Measurements from ENCODE around the gene UNC119.
A peak's percentile ranks its signal among the peaks of the same experiment; 100 is the strongest.

Gene UNC119

GRCh38 chr17:28570716-28571360, 18.4 kb upstream of the UNC119 start:
- TF ChIP-seq POLR2AphosphoS5 (IDR thresholded peaks at IDR 0.05; ENCODE audit: borderline replicate concordance, low read depth, low read length) (no peak), EZH2 (IDR thresholded peaks at IDR 0.05) (no peak), FOXP2 (optimal IDR thresholded peaks at IDR 0.05; ENCODE audit: control extremely low read depth, extremely low read length, insufficient read depth) (no peak)
- peak overlapping the region; percentile 89 for H3K9ac ChIP-seq (ENCODE audit: insufficient read length)
- H3K9me3 ChIP-seq (ENCODE audit: low read depth, low read length), result no peaks in the 10 kb centered on the region
- DNase-seq (ENCODE audit: low read depth, low spot score), result no peak
- H3K36me3 ChIP-seq (ENCODE audit: insufficient read depth, low read length), result no peaks in the 10 kb centered on the region; the same call in 1 of the 2 replicates
- H3K27ac ChIP-seq, result no peak overlapping the region
- H3K4me3 ChIP-seq, result peak overlapping the region; percentile 95

- Histone ChIP-seq H3K27ac (no peak overlapping the region), H3K36me3 (ENCODE audit: insufficient read depth, low read length) (no peaks in the 10 kb centered on the region; the same call in 1 of the 2 replicates), H3K4me3 (no peak overlapping the region), H3K9me3 (ENCODE audit: low read depth, low read length) (no peaks in the 10 kb centered on the region), H3K9ac (ENCODE audit: insufficient read length) (no peak overlapping the region)
- DNase-seq (ENCODE audit: low read depth, low spot score), result no peak
- TF ChIP-seq EZH2 (IDR thresholded peaks at IDR 0.05) (no peak), FOXP2 (optimal IDR thresholded peaks at IDR 0.05; ENCODE audit: control extremely low read depth, extremely low read length, insufficient read depth) (no peak), POLR2AphosphoS5 (IDR thresholded peaks at IDR 0.05; ENCODE audit: borderline replicate concordance, low read depth, low read length) (no peak)
Observed at GRCh38 chr17:28569446-28569845, 17.0 kb upstream of the UNC119 start.

GRCh38 chr17:28567604-28568003, 15.2 kb upstream of the UNC119 start:
- Histone ChIP-seq H3K4me3 (no peak overlapping the region), H3K9me3 (ENCODE audit: low read depth, low read length) (no peaks in the 10 kb centered on the region), H3K27ac (no peak overlapping the region), H3K36me3 (ENCODE audit: insufficient read depth, low read length) (peaks cover 6% of the 10 kb centered on the region; the same call in 1 of the 2 replicates), H3K9ac (ENCODE audit: insufficient read length) (no peak overlapping the region)
- no peak for DNase-seq (ENCODE audit: low read depth, low spot score)
- no peak for TF ChIP-seq EZH2 (IDR thresholded peaks at IDR 0.05)
- no peak for TF ChIP-seq FOXP2 (optimal IDR thresholded peaks at IDR 0.05; ENCODE audit: control extremely low read depth, extremely low read length, insufficient read depth)
- no peak for TF ChIP-seq POLR2AphosphoS5 (IDR thresholded peaks at IDR 0.05; ENCODE audit: borderline replicate concordance, low read depth, low read length)

GRCh38 chr17:28563475-28563874, 11.1 kb upstream of the UNC119 start:
- no peak for DNase-seq (ENCODE audit: low read depth, low spot score)
- Histone ChIP-seq H3K36me3 (ENCODE audit: insufficient read depth, low read length) (peaks cover 17% of the 10 kb centered on the region; the same call in 1 of the 2 replicates), H3K9me3 (ENCODE audit: low read depth, low read length) (no peaks in the 10 kb centered on the region), H3K4me3 (no peak overlapping the region), H3K27ac (no peak overlapping the region), H3K9ac (ENCODE audit: insufficient read length) (no peak overlapping the region)
- TF ChIP-seq POLR2AphosphoS5 (IDR thresholded peaks at IDR 0.05; ENCODE audit: borderline replicate concordance, low read depth, low read length), result no peak
- TF ChIP-seq FOXP2 (optimal IDR thresholded peaks at IDR 0.05; ENCODE audit: control extremely low read depth, extremely low read length, insufficient read depth), result no peak
- TF ChIP-seq EZH2 (IDR thresholded peaks at IDR 0.05), result no peak

- no peak for DNase-seq (ENCODE audit: low read depth, low spot score)
- Histone ChIP-seq H3K36me3 (ENCODE audit: insufficient read depth, low read length) (peaks cover 21% of the 10 kb centered on the region; the same call in 1 of the 2 replicates), H3K9ac (ENCODE audit: insufficient read length) (no peak overlapping the region), H3K9me3 (ENCODE audit: low read depth, low read length) (no peaks in the 10 kb centered on the region), H3K4me3 (no peak overlapping the region), H3K27ac (no peak overlapping the region)
- TF ChIP-seq POLR2AphosphoS5 (IDR thresholded peaks at IDR 0.05; ENCODE audit: borderline replicate concordance, low read depth, low read length) (no peak), FOXP2 (optimal IDR thresholded peaks at IDR 0.05; ENCODE audit: control extremely low read depth, extremely low read length, insufficient read depth) (no peak), EZH2 (IDR thresholded peaks at IDR 0.05) (no peak)
Observed at GRCh38 chr17:28555022-28555421, 2.6 kb upstream of the UNC119 start.

- Histone ChIP-seq H3K36me3 (ENCODE audit: insufficient read depth, low read length) (peaks cover 21% of the 10 kb centered on the region; the same call in 1 of the 2 replicates), H3K9me3 (ENCODE audit: low read depth, low read length) (no peaks in the 10 kb centered on the region), H3K4me3 (no peak overlapping the region), H3K27ac (no peak overlapping the region), H3K9ac (ENCODE audit: insufficient read length) (no peak overlapping the region)
- DNase-seq (ENCODE audit: low read depth, low spot score), result no peak
- TF ChIP-seq FOXP2 (optimal IDR thresholded peaks at IDR 0.05; ENCODE audit: control extremely low read depth, extremely low read length, insufficient read depth) (no peak), EZH2 (IDR thresholded peaks at IDR 0.05) (no peak), POLR2AphosphoS5 (IDR thresholded peaks at IDR 0.05; ENCODE audit: borderline replicate concordance, low read depth, low read length) (no peak)
Observed at GRCh38 chr17:28554565-28554964, 2.1 kb upstream of the UNC119 start.

GRCh38 chr17:28553000-28553505, 629 bp upstream of the UNC119 start:
- TF ChIP-seq POLR2AphosphoS5 (IDR thresholded peaks at IDR 0.05; ENCODE audit: borderline replicate concordance, low read depth, low read length) (no peak), EZH2 (IDR thresholded peaks at IDR 0.05) (no peak), FOXP2 (optimal IDR thresholded peaks at IDR 0.05; ENCODE audit: control extremely low read depth, extremely low read length, insufficient read depth) (no peak)
- H3K9me3 ChIP-seq (ENCODE audit: low read depth, low read length), result no peaks in the 10 kb centered on the region
- H3K9ac ChIP-seq (ENCODE audit: insufficient read length), result no peak overlapping the region
- no peak for DNase-seq (ENCODE audit: low read depth, low spot score)
- H3K36me3 ChIP-seq (ENCODE audit: insufficient read depth, low read length), result peaks cover 17% of the 10 kb centered on the region; the same call in 1 of the 2 replicates
- no peak overlapping the region for H3K27ac ChIP-seq
- H3K4me3 ChIP-seq, result peak overlapping the region; percentile 93

GRCh38 chr17:28551421-28552175, 826 bp downstream of the UNC119 start:
- H3K4me3 ChIP-seq, result peak overlapping the region; percentile 93
- no peak overlapping the region for H3K27ac ChIP-seq
- peak overlapping the region; percentile 77 for H3K9ac ChIP-seq (ENCODE audit: insufficient read length)
- H3K9me3 ChIP-seq (ENCODE audit: low read depth, low read length), result no peaks in the 10 kb centered on the region
- DNase-seq (ENCODE audit: low read depth, low spot score), result no peak
- TF ChIP-seq POLR2AphosphoS5 (IDR thresholded peaks at IDR 0.05; ENCODE audit: borderline replicate concordance, low read depth, low read length) (no peak), EZH2 (IDR thresholded peaks at IDR 0.05) (no peak), FOXP2 (optimal IDR thresholded peaks at IDR 0.05; ENCODE audit: control extremely low read depth, extremely low read length, insufficient read depth) (no peak)
- H3K36me3 ChIP-seq (ENCODE audit: insufficient read depth, low read length), result peaks cover 10% of the 10 kb centered on the region; the same call in 1 of the 2 replicates

Measured in SK-N-MC (cell line).